Measurements from ENCODE around the gene ADGRG1. TPM values are rescaled to one million over a fixed set of nuclear protein-coding genes. Genes with fewer than 3 reads are reported as not detected.

ADGRG1 gene
- total RNA-seq, 1 donor from 2014 or later = 97.7 TPM

DNA sequence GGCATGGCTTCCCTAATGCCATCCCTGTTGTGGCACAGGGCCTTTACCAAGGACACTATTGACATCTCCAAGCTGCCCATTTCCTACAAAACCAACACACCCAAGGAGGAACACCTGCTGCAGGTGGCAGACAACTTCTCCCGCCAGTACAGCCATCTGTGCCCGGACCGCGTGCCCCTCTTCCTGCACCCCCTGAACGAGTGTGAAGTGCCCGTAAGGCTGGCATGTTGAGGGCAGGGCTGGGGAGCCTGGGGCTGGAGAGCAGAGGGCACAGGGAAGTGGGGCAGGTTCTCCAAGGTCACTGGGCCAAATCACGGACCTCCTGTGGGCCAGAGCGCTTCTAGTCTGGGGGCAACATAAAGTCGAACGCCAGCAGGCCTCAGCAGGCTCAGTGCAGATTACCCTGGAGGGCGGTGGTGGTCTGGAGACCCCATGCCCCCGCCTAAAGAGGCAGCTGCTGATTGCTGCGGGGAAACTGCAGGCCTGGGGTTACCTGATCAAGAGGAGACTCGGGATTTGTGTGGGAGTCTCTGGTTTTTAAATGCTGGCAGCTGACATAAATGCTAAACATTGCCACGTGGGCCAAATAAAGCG is 70.5 kb downstream of the ADGRG1 start:
- DNase-seq (ENCODE audit: extremely low spot score in 2 of 2) = no peak
- H3K4me1 ChIP-seq = no peaks in the 10 kb centered on the region
- H3K36me3 ChIP-seq = no peaks in the 10 kb centered on the region
- H3K27me3 ChIP-seq = no peaks in the 10 kb centered on the region
- H3K4me3 ChIP-seq = no peak overlapping the region
- no peaks in the 10 kb centered on the region for H3K9me3 ChIP-seq
- no peak for TF ChIP-seq POLR2A (IDR thresholded peaks at IDR 0.05)
- TF ChIP-seq, protein P1, sequence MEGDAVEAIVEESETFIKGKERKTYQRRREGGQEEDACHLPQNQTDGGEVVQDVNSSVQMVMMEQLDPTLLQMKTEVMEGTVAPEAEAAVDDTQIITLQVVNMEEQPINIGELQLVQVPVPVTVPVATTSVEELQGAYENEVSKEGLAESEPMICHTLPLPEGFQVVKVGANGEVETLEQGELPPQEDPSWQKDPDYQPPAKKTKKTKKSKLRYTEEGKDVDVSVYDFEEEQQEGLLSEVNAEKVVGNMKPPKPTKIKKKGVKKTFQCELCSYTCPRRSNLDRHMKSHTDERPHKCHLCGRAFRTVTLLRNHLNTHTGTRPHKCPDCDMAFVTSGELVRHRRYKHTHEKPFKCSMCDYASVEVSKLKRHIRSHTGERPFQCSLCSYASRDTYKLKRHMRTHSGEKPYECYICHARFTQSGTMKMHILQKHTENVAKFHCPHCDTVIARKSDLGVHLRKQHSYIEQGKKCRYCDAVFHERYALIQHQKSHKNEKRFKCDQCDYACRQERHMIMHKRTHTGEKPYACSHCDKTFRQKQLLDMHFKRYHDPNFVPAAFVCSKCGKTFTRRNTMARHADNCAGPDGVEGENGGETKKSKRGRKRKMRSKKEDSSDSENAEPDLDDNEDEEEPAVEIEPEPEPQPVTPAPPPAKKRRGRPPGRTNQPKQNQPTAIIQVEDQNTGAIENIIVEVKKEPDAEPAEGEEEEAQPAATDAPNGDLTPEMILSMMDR (IDR thresholded peaks at IDR 0.05) = no peak
- TF ChIP-seq POLR2AphosphoS5 (IDR thresholded peaks at IDR 0.05; ENCODE audit: insufficient read depth in 1 of 2, low read depth in 1 of 2) = no peak
- no peak overlapping the region for H3K27ac ChIP-seq
- intact Hi-C loops (cut with DNase I) = no loop called here

DNA sequence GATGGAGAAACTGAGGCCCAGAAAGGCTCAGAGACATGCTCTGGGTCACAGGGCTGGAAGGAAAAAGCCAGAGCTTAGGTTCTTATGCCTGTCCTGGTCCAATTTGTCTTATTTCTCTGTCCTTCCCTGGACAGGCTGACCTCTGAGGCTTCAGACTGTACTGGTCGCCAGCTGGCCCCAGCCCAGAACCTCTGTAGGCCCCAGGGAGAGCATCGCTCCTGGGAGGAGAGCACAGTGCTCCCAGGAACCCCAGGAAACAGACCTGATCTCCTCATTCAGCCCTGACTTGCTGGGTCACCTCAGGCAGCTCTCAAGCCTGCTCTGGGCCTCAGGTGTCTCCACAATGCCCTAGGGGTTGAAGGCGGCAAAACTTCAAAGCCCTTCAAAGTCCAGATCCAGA is 71.1 kb downstream of the ADGRG1 start:
- no peak overlapping the region for H3K27ac ChIP-seq
- no peak for DNase-seq (ENCODE audit: extremely low spot score in 2 of 2)
- TF ChIP-seq POLR2A (IDR thresholded peaks at IDR 0.05) = no peak
- TF ChIP-seq, protein P1 (IDR thresholded peaks at IDR 0.05) = no peak
- no peak for TF ChIP-seq POLR2AphosphoS5 (IDR thresholded peaks at IDR 0.05; ENCODE audit: insufficient read depth in 1 of 2, low read depth in 1 of 2)
- no peaks in the 10 kb centered on the region for H3K27me3 ChIP-seq
- intact Hi-C loops (cut with DNase I) = no loop called here
- H3K9me3 ChIP-seq = no peaks in the 10 kb centered on the region
- no peaks in the 10 kb centered on the region for H3K36me3 ChIP-seq
- H3K4me1 ChIP-seq = no peaks in the 10 kb centered on the region
- H3K4me3 ChIP-seq = no peak overlapping the region

DNA sequence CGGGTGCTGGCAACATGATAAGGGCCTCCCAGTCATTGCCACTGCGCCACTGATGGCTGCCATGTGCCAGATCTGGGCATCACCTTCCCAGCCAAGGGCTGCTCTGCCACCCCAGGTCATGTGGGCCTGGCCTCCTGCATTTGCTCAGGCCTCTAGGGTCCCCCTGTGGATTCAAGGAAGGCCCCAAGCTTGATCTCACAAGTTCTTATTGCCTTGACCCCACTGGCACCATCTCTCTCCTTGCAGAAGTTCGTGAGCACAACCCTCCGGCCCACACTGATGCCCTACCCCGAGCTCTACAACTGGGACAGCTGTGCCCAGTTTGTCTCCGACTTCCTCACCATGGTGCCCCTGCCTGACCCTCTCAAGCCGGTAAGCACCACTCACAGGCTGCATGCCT is 71.5 kb downstream of the ADGRG1 start:
- no peak for DNase-seq (ENCODE audit: extremely low spot score in 2 of 2)

DNA sequence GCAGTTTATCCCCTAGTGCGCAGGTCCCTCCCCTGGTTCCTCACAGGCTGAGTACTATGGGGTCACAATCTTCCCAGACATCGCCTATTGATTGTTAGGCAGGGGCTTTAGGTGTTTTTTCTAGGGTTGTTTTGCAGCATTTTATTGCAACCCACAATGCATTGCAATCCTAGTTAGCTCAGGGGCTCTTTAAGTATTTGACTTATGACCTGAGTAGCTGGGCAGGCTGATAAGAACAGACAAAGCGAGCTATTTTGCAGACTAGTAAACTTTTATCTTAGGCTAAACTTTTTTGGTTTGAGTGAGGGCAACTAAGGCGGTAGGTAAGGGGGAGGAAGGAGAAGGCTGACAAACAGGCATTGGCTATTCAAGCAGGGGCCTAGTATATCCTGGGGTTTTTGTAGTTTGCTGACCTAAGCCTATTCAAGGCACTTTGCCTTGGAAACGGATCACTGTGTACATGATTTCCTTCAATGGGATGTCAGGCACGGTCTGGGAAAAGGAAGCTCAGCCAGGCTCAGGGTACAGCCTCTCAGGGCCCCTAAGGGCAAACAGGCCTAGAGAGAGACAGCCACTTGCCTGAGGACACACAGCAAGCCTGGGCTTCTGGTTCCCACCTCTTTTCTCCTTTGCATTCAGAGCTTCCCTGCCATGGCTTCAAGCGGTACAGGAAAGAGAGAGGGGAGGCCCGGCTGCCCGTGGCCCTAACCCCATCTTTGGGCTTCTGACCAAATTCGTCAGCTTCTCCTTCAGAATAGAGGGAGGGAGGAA is 72.5 kb downstream of the ADGRG1 start:
- Histone ChIP-seq H3K9me3 (no peaks in the 10 kb centered on the region), H3K36me3 (no peaks in the 10 kb centered on the region), H3K27me3 (no peaks in the 10 kb centered on the region), H3K27ac (no peak overlapping the region), H3K4me3 (no peak overlapping the region), H3K4me1 (no peaks in the 10 kb centered on the region)
- no peak for TF ChIP-seq POLR2AphosphoS5 (IDR thresholded peaks at IDR 0.05; ENCODE audit: insufficient read depth in 1 of 2, low read depth in 1 of 2)
- intact Hi-C loops (cut with DNase I) = no loop called here
- DNase-seq (ENCODE audit: extremely low spot score in 2 of 2) = no peak

More for the DNA sequence above, 71.5 kb downstream of the ADGRG1 start:
- no peaks in the 10 kb centered on the region for H3K9me3 ChIP-seq
- H3K27me3 ChIP-seq = no peaks in the 10 kb centered on the region
- H3K4me1 ChIP-seq = no peaks in the 10 kb centered on the region
- intact Hi-C loops (cut with DNase I) = no loop called here
- no peak overlapping the region for H3K27ac ChIP-seq
- no peak overlapping the region for H3K4me3 ChIP-seq
- no peaks in the 10 kb centered on the region for H3K36me3 ChIP-seq
- no peak for TF ChIP-seq POLR2A (IDR thresholded peaks at IDR 0.05)
- no peak for TF ChIP-seq POLR2AphosphoS5 (IDR thresholded peaks at IDR 0.05; ENCODE audit: insufficient read depth in 1 of 2, low read depth in 1 of 2)
- TF ChIP-seq, protein P1 (IDR thresholded peaks at IDR 0.05) = no peak

DNA sequence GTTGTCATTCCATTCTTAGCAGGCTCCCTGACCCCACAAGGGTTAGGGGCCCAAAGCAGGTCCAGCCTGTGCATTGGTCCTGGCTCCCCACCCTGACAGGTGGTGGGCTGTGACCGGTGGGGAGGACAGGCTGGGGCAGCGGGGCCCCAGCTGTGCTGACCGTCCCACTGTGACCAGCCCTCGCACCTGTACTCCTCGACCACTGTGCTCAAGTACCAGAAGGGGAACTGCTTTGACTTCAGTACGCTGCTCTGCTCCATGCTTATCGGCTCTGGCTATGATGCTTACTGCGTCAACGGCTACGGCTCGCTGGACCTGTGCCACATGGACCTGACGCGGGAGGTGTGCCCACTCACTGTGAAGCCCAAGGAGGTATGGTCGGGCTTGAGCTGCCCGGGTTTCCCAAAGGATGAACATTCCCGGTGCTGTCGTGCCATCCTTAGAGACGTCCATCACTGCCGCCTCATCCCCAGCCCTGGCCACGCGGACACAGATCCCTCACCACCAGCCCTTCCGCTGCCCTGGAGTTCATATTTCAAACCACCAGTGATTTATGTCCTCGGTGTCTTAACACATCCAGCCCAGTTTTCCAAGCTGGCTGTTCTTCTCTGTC is 73.4 kb downstream of the ADGRG1 start:
- no peak overlapping the region for H3K4me3 ChIP-seq
- H3K36me3 ChIP-seq = no peaks in the 10 kb centered on the region
- no peaks in the 10 kb centered on the region for H3K27me3 ChIP-seq
- no peak for DNase-seq (ENCODE audit: extremely low spot score in 2 of 2)
- no peaks in the 10 kb centered on the region for H3K4me1 ChIP-seq
- no peaks in the 10 kb centered on the region for H3K9me3 ChIP-seq
- H3K27ac ChIP-seq = no peak overlapping the region
- intact Hi-C loops (cut with DNase I) = no loop called here
- TF ChIP-seq POLR2AphosphoS5 (IDR thresholded peaks at IDR 0.05; ENCODE audit: insufficient read depth in 1 of 2, low read depth in 1 of 2) = no peak
- TF ChIP-seq, protein P1 (IDR thresholded peaks at IDR 0.05) = no peak

All from vagina (tissue), 2 donors.